GM21360 (cell line): ENCODE data around the gene SPAG4.

Experiments
- ATAC-seq: cut with Tn5 transposase; IDR thresholded peaks from one replicate; pipeline ENCODE4 v1.9.1; 2021; ENCODE audit warnings: mild to moderate bottlenecking, moderate library complexity; ENCODE audit not compliant: unreplicated experiment

SPAG4 gene

DNA sequence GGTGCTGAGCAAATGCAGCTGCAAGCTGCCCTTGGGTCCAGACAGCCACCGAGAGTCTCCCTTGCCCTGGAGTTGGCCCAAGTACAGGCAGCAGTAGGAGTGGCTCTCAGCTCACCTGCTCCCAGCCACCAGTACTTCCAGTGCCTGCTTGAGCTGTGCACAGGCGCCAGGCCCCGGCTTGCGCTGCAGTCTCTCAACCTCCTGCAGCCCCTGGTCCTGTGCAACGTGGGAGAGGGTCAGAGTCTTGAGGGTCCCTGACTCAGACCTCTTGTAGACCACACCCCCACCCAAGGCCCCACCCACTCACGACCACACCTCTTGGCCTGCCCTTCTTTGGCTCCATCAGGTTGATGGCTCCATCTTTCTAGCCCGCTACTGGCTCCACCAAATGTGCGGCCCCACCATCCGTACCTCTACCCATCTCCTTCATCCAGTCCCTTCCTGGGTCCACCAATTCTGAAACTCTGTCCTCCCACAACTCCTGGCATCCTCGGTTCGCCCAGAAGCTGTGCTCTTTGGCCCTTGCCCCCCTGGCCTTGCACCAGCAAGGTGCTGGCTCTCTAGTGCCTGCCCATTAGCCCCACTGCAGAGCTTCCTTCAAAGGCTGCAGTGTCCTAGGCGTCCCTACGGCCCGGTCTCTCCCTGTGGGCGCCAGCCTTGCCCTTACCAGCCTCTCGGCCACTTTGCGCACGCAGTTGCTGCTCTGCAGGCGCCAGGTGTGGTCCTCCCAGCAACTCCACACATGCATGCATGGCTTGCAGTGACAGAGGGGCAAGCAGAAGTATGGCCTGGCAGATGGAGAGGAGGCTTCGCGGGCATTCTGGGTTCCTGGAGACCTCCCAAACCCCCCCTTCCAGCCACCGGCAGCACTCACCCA, 16.5 kb upstream of the SPAG4 start:
- ATAC-seq = no peak

- no peak for ATAC-seq
Measured at GRCh38 chr20:35599776-35600120, 15.9 kb upstream of the SPAG4 start.

GRCh38 chr20:35600176-35600992, 15.2 kb upstream of the SPAG4 start:
- ATAC-seq = no peak

- ATAC-seq = no peak
Measured at GRCh38 chr20:35600993-35601973, 14.3 kb upstream of the SPAG4 start.

DNA sequence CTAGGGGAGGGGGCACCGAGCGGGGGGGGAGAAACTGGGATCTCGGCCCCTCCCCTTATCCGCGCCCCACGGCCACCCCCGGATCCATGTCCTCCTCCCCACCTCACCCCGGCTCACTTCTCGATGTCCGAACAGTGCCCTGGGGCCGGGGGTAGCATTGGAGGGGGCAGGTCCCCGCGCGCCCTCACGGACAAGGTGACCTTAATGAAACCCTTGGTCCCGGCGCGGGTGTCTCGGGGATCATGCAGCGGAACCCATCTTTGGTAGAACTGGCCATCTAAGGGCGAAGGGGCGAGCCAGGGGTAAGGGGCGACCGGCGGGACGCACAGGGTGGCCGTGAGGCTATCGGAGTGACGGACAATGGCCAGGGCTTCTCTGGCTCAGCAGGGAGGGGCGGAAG, 13.6 kb upstream of the SPAG4 start:
- no peak for ATAC-seq

GRCh38 chr20:35602851-35603495, 12.7 kb upstream of the SPAG4 start:
- ATAC-seq = no peak

GRCh38 chr20:35603695-35604448, 11.8 kb upstream of the SPAG4 start:
- no peak for ATAC-seq

DNA sequence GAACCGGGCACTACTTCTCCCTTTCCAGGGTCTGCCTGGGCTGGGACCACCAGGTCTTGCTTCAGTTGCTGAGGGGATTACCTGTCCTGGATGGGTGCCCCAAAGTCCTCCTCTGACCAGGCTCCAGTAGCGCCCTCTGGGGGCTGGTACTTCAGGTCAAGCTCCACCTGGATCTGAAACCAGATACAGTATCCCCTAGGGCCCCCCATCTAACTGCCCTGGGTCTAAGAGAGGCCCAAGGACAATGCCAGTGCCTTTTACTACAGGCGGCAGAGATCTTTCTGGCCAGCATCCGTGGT, 11.2 kb upstream of the SPAG4 start:
- no peak for ATAC-seq

- no peak for ATAC-seq
Measured at GRCh38 chr20:35606127-35606526, 9.5 kb upstream of the SPAG4 start.

GRCh38 chr20:35607003-35607735, 8.5 kb upstream of the SPAG4 start:
- no peak for ATAC-seq

- ATAC-seq = no peak
Measured at GRCh38 chr20:35610833-35611427, 4.7 kb upstream of the SPAG4 start.

DNA sequence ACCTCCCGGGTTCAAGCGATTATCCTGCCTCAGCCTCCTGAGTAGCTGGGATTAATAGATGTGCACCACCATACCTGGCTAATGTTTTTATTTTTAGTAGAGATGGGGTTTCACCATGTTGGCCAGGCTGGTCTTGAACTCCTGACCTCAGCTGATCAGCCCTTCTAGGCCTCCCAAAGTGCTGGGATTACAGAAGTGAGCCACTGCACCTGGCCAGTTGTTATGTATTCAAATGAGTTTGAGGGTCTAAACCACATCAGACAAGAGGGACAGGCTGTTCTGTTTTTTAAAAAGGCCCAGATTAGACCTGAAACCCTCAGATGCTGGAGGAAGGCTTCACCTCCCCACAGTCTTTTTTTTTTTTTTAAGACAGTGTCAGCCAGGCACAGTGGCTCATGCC, 4.1 kb upstream of the SPAG4 start:
- no peak for ATAC-seq

GRCh38 chr20:35616465-35617396, 1.1 kb downstream of the SPAG4 start:
- ATAC-seq = peak; percentile 66

- ATAC-seq = no peak
Measured at GRCh38 chr20:35617397-35618262, 2.0 kb downstream of the SPAG4 start.

GRCh38 chr20:35618263-35619131, 2.9 kb downstream of the SPAG4 start:
- no peak for ATAC-seq
